Parathyroid adenoma (tissue), 2 donors: ENCODE results near the gene MYCL.

ENCODE experiments used
- H2AFZ ChIP-seq: fragments of 300-600 bp; sonication (generic); one replicate; pipeline ENCODE4 v1.7.0; 2017; ENCODE audit warnings: antibody characterized with exemption, mild to moderate bottlenecking
- H3K27ac ChIP-seq: fragments of 300-600 bp; sonication (generic); one replicate; pipeline ENCODE4 v1.7.0; 2017
- H3K27me3 ChIP-seq: fragments of 300-600 bp; sonication (generic); one replicate; pipeline ENCODE4 v1.7.0; 2017; ENCODE audit warnings: low read length; ENCODE audit not compliant: control insufficient read depth, insufficient read depth
- H3K36me3 ChIP-seq: fragments of 300-600 bp; sonication (generic); one replicate; pipeline ENCODE4 v1.7.0; 2017; ENCODE audit warnings: low read length; ENCODE audit not compliant: control insufficient read depth, insufficient read depth
- H3K4me1 ChIP-seq: fragments of 300-600 bp; sonication (generic); one replicate; pipeline ENCODE4 v1.7.0; 2017; ENCODE audit warnings: control low read depth
- H3K4me2 ChIP-seq: fragments of 300-600 bp; sonication (generic); one replicate; pipeline ENCODE4 v1.7.0; 2017; ENCODE audit warnings: low read length
- H3K4me3 ChIP-seq: fragments of 300-600 bp; sonication (generic); one replicate; pipeline ENCODE4 v1.7.0; 2017; ENCODE audit warnings: low read depth, low read length
- H3K79me2 ChIP-seq: fragments of 300-600 bp; sonication (generic); one replicate; pipeline ENCODE4 v1.7.0; 2017; ENCODE audit warnings: control low read depth
- H3K9ac ChIP-seq: fragments of 300-600 bp; sonication (generic); one replicate; pipeline ENCODE4 v1.7.0; 2017; ENCODE audit warnings: mild to moderate bottlenecking
- H3K9me3 ChIP-seq: fragments of 300-600 bp; sonication (generic); one replicate; pipeline ENCODE4 v1.7.0; 2017; ENCODE audit warnings: low read length; ENCODE audit not compliant: control insufficient read depth
- TF ChIP-seq, protein P1 (sequence below): fragments of 300-600 bp; sonication (generic); IDR thresholded peaks from one replicate; pipeline ENCODE4 v1.7.0; 2017; ENCODE audit warnings: antibody characterized with exemption, mild to moderate bottlenecking
- donor health status: primary hyperparathyroidism.

MYCL gene

DNA sequence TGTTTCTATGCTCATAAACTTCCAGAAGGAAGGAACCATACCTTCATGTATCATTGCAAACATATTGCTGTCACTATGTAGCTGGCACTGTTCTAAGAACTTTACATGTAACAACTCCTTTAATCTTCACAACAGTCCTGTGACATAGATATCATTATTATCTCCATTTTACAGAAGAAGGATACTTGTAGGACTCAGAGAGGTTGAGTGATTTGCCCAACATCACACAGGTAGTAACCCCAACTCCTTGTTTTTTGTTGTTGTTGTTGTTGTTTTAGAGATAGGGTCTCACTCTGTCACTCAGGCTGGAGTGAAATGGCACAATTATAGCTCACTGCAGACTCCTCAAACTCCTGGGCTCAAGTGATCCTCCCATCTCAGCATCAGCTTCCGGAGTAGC, 10.8 kb downstream of the MYCL start:
- TF ChIP-seq, protein P1, sequence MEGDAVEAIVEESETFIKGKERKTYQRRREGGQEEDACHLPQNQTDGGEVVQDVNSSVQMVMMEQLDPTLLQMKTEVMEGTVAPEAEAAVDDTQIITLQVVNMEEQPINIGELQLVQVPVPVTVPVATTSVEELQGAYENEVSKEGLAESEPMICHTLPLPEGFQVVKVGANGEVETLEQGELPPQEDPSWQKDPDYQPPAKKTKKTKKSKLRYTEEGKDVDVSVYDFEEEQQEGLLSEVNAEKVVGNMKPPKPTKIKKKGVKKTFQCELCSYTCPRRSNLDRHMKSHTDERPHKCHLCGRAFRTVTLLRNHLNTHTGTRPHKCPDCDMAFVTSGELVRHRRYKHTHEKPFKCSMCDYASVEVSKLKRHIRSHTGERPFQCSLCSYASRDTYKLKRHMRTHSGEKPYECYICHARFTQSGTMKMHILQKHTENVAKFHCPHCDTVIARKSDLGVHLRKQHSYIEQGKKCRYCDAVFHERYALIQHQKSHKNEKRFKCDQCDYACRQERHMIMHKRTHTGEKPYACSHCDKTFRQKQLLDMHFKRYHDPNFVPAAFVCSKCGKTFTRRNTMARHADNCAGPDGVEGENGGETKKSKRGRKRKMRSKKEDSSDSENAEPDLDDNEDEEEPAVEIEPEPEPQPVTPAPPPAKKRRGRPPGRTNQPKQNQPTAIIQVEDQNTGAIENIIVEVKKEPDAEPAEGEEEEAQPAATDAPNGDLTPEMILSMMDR: no peak
- Histone ChIP-seq H3K4me2 (no peak overlapping the region), H3K4me3 (no peak overlapping the region), H3K79me2 (no peaks in the 10 kb centered on the region), H3K36me3 (no peaks in the 10 kb centered on the region), H3K9ac (no peak overlapping the region), H3K4me1 (no peaks in the 10 kb centered on the region), H2AFZ (no peak overlapping the region), H3K27me3 (no peaks in the 10 kb centered on the region), H3K27ac (no peak overlapping the region), H3K9me3 (no peaks in the 10 kb centered on the region)

GRCh38 chr1:39890273-39890672, 11.4 kb downstream of the MYCL start:
- Histone ChIP-seq H3K9ac (no peak overlapping the region), H3K4me2 (no peak overlapping the region), H3K9me3 (no peaks in the 10 kb centered on the region), H3K27me3 (no peaks in the 10 kb centered on the region), H3K4me3 (no peak overlapping the region), H3K79me2 (no peaks in the 10 kb centered on the region), H3K36me3 (no peaks in the 10 kb centered on the region), H3K4me1 (no peaks in the 10 kb centered on the region), H3K27ac (no peak overlapping the region), H2AFZ (no peak overlapping the region)
- TF ChIP-seq, protein P1: no peak

- TF ChIP-seq, protein P1: no peak
Measured at GRCh38 chr1:39886757-39887231, 14.9 kb downstream of the MYCL start.

GRCh38 chr1:39885516-39885915, 16.2 kb downstream of the MYCL start:
- H3K9ac ChIP-seq: no peak overlapping the region
- no peak overlapping the region for H3K4me2 ChIP-seq
- H3K9me3 ChIP-seq: no peaks in the 10 kb centered on the region
- H3K27ac ChIP-seq: no peak overlapping the region
- no peak overlapping the region for H3K4me3 ChIP-seq
- H3K36me3 ChIP-seq: no peaks in the 10 kb centered on the region
- H3K4me1 ChIP-seq: no peaks in the 10 kb centered on the region
- no peak overlapping the region for H2AFZ ChIP-seq
- peaks cover 16% of the 10 kb centered on the region for H3K79me2 ChIP-seq
- H3K27me3 ChIP-seq: no peaks in the 10 kb centered on the region
- TF ChIP-seq, protein P1: no peak

More at GRCh38 chr1:39886757-39887231, 14.9 kb downstream of the MYCL start:
- H3K4me1 ChIP-seq: no peaks in the 10 kb centered on the region
- H3K36me3 ChIP-seq: no peaks in the 10 kb centered on the region
- H3K27me3 ChIP-seq: no peaks in the 10 kb centered on the region
- no peak overlapping the region for H3K4me2 ChIP-seq
- no peak overlapping the region for H3K4me3 ChIP-seq
- no peak overlapping the region for H3K27ac ChIP-seq
- no peak overlapping the region for H3K9ac ChIP-seq
- peaks cover 12% of the 10 kb centered on the region for H3K79me2 ChIP-seq
- H3K9me3 ChIP-seq: no peaks in the 10 kb centered on the region
- no peak overlapping the region for H2AFZ ChIP-seq

DNA sequence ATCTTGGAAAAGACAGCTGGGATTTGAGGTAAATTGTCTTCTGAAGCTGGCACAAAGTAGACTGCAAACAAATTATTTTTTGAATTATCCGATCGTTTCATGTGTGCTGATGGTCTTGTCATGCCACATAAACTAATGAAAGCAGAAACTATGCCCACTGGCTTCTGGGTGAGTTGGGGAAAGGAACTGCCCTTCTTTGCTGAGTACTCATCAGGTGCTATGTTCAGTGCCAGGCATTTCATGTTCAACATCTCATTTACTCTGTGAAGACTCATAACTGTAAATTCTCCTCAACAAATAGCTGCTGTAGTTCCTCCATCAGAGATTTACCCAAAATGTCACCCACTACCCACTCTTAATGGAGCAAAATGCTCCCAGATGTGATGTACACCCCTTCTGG, 19.6 kb downstream of the MYCL start:
- H3K36me3 ChIP-seq: no peaks in the 10 kb centered on the region
- H3K4me1 ChIP-seq: no peaks in the 10 kb centered on the region
- H3K27me3 ChIP-seq: no peaks in the 10 kb centered on the region
- TF ChIP-seq, protein P1: no peak
- H3K4me2 ChIP-seq: peak overlapping the region; percentile 69
- H3K9me3 ChIP-seq: no peaks in the 10 kb centered on the region
- no peak overlapping the region for H2AFZ ChIP-seq
- H3K27ac ChIP-seq: no peak overlapping the region
- peaks cover 16% of the 10 kb centered on the region for H3K79me2 ChIP-seq
- H3K4me3 ChIP-seq: peak overlapping the region; percentile 97
- no peak overlapping the region for H3K9ac ChIP-seq
